GM23338 (cell line): ENCODE results near the gene UGGT2. TPM values are rescaled to one million over a fixed set of nuclear protein-coding genes. Genes with fewer than 3 reads are reported as not detected.
A peak's percentile ranks its signal among the peaks of the same experiment; 100 is the strongest.

ENCODE experiments used
- ATAC-seq: fragments of 200-7000 bp; cut with Tn5 transposase; 3 replicates; pipeline ENCODE4 v1.9.1; 2020
- DNase-seq: peaks from one replicate; pipeline ENCODE4 v3.0.0-alpha.2; 2015; ENCODE audit warnings: low spot score
- H2AFZ ChIP-seq: fragments of 200-600 bp; sonication (generic); 2 replicates; pipeline ENCODE4 v1.8.0; 2016; ENCODE audit warnings: antibody characterized with exemption, mild to moderate bottlenecking, moderate library complexity
- H3F3A ChIP-seq: fragments of 200-600 bp; sonication (generic); replicated peaks from 2 replicates; pipeline ENCODE4 v1.8.0; 2017; ENCODE audit warnings: antibody characterized with exemption, mixed run types, low read depth
- H3K27ac ChIP-seq: fragments of 200-600 bp; sonication (generic); 2 replicates; pipeline ENCODE4 v1.6.1; 2016; ENCODE audit warnings: low read depth
- H3K27me3 ChIP-seq: fragments of 200-600 bp; sonication (generic); 2 replicates; pipeline ENCODE4 v1.8.0; 2016; ENCODE audit warnings: mild to moderate bottlenecking, mixed run types, moderate library complexity; ENCODE audit not compliant: insufficient read depth
- H3K36me3 ChIP-seq: fragments of 200-600 bp; sonication (generic); 2 replicates; pipeline ENCODE4 v1.8.0; 2016; ENCODE audit warnings: mild to moderate bottlenecking; ENCODE audit not compliant: insufficient read depth
- H3K4me1 ChIP-seq: fragments of 200-600 bp; sonication (generic); 2 replicates; pipeline ENCODE4 v1.8.0; 2016; ENCODE audit warnings: mild to moderate bottlenecking, moderate library complexity; ENCODE audit not compliant: insufficient read depth
- H3K4me2 ChIP-seq: fragments of 200-600 bp; sonication (generic); 2 replicates; pipeline ENCODE4 v1.7.1; 2017; ENCODE audit warnings: mixed run types
- H3K4me3 ChIP-seq: fragments of 200-600 bp; sonication (generic); 2 replicates; pipeline ENCODE4 v1.6.1; 2016; ENCODE audit warnings: mixed run types
- H3K79me2 ChIP-seq: fragments of 200-600 bp; sonication (generic); replicated peaks from 2 replicates; pipeline ENCODE4 v1.8.0; 2017; ENCODE audit warnings: mild to moderate bottlenecking; ENCODE audit not compliant: insufficient read depth
- H3K9me2 ChIP-seq: fragments of 200-600 bp; sonication (generic); 2 replicates; pipeline ENCODE4 v1.8.0; 2017; ENCODE audit not compliant: insufficient read depth
- H4K20me1 ChIP-seq: fragments of 200-600 bp; sonication (generic); replicated peaks from 2 replicates; pipeline ENCODE4 v1.8.0; 2017; ENCODE audit warnings: mild to moderate bottlenecking; ENCODE audit not compliant: insufficient read depth
- H3K27ac Mint-ChIP-seq: 2 replicates; pipeline ENCODE4 v1.8.0; 2020; ENCODE audit warnings: inconsistent platforms, mild to moderate bottlenecking, moderate library complexity, mixed read lengths
- H3K27me3 Mint-ChIP-seq: 3 replicates; pipeline ENCODE4 v1.8.0; 2022; ENCODE audit warnings: low read depth, mild to moderate bottlenecking, moderate library complexity, mixed read lengths, inconsistent platforms; ENCODE audit not compliant: insufficient read depth, poor library complexity
- H3K36me3 Mint-ChIP-seq: 3 replicates; pipeline ENCODE4 v1.8.0; 2021; ENCODE audit warnings: low read depth, mild to moderate bottlenecking, inconsistent platforms, moderate library complexity, mixed read lengths
- H3K4me1 Mint-ChIP-seq: 3 replicates; pipeline ENCODE4 v1.8.0; 2020; ENCODE audit warnings: mild to moderate bottlenecking, inconsistent platforms, mixed read lengths
- H3K4me3 Mint-ChIP-seq: 3 replicates; pipeline ENCODE4 v1.8.0; 2021; ENCODE audit warnings: moderate library complexity, mild to moderate bottlenecking, inconsistent platforms, mixed read lengths
- H3K9me3 Mint-ChIP-seq: 3 replicates; pipeline ENCODE4 v1.8.0; 2020; ENCODE audit warnings: moderate library complexity, mild to moderate bottlenecking, inconsistent platforms, mixed read lengths
- CREB1 ChIP-seq: fragments of 250-450 bp; sonication (Bioruptor Pico); IDR thresholded peaks from 2 replicates; pipeline ENCODE4 v1.5.0; 2020; ENCODE audit warnings: low read depth, mild to moderate bottlenecking, moderate library complexity
- EZH2phosphoT487 ChIP-seq: fragments of 200-600 bp; sonication (generic); IDR thresholded peaks from one replicate; pipeline ENCODE4 v1.8.1; 2018; ENCODE audit warnings: antibody characterized with exemption; ENCODE audit not compliant: unreplicated experiment
- POLR2AphosphoS5 ChIP-seq: IDR thresholded peaks from 2 replicates; pipeline ENCODE4 v1.6.1; 2016; ENCODE audit warnings: antibody characterized with exemption, low read depth
- polyA plus RNA-seq: library from polyadenylated mRNA; unstranded; fragments of >200 nt; fragmentation: Nextera tagmentation; extraction: Ambion mirVana; gene quantifications from 2 replicates; pipeline ENCODE4 v1.2.1, GENCODE V29; 2016
- total RNA-seq: library from RNA; depleted of rRNA; stranded (reverse); fragments of >200 nt; shearing (Covaris generic); gene quantifications from 2 replicates; pipeline ENCODE4 v1.2.3, GENCODE V29; 2014
- TF ChIP-seq, protein P1 (sequence below), 2 experiments: fragments of 200-600 bp in 1 of 2; sonication (generic) in 1 of 2; conservative IDR thresholded peaks; 2 replicates each; pipeline versions ENCODE4 v1.5.1 to v1.6.1; 2016 to 2017; ENCODE audit warnings: antibody characterized with exemption in 2 of 2, low read depth in 2 of 2, mild to moderate bottlenecking in 2 of 2, moderate library complexity in 1 of 2
- TF ChIP-seq, protein P2 (sequence below): IDR thresholded peaks from one replicate; pipeline ENCODE4 v1.6.1; 2018; ENCODE audit warnings: antibody characterized with exemption; ENCODE audit not compliant: unreplicated experiment
- TF ChIP-seq, protein P3 (sequence below): fragments of 250-450 bp; sonication (Bioruptor Pico); IDR thresholded peaks from 2 replicates; pipeline ENCODE4 v1.5.0; 2020; ENCODE audit warnings: mild to moderate bottlenecking, moderate library complexity

UGGT2 gene
- total and polyA plus RNA-seq, 2 experiments from 2014 or later = 44.0 to 60.5 TPM

- H3K4me1 ChIP-seq = no peaks in the 10 kb centered on the region
- TF ChIP-seq, protein P1, sequence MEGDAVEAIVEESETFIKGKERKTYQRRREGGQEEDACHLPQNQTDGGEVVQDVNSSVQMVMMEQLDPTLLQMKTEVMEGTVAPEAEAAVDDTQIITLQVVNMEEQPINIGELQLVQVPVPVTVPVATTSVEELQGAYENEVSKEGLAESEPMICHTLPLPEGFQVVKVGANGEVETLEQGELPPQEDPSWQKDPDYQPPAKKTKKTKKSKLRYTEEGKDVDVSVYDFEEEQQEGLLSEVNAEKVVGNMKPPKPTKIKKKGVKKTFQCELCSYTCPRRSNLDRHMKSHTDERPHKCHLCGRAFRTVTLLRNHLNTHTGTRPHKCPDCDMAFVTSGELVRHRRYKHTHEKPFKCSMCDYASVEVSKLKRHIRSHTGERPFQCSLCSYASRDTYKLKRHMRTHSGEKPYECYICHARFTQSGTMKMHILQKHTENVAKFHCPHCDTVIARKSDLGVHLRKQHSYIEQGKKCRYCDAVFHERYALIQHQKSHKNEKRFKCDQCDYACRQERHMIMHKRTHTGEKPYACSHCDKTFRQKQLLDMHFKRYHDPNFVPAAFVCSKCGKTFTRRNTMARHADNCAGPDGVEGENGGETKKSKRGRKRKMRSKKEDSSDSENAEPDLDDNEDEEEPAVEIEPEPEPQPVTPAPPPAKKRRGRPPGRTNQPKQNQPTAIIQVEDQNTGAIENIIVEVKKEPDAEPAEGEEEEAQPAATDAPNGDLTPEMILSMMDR (conservative IDR thresholded peaks at IDR 0.05; ENCODE audit: low read depth in 2 of 2) = no peak
- TF ChIP-seq, protein P2, sequence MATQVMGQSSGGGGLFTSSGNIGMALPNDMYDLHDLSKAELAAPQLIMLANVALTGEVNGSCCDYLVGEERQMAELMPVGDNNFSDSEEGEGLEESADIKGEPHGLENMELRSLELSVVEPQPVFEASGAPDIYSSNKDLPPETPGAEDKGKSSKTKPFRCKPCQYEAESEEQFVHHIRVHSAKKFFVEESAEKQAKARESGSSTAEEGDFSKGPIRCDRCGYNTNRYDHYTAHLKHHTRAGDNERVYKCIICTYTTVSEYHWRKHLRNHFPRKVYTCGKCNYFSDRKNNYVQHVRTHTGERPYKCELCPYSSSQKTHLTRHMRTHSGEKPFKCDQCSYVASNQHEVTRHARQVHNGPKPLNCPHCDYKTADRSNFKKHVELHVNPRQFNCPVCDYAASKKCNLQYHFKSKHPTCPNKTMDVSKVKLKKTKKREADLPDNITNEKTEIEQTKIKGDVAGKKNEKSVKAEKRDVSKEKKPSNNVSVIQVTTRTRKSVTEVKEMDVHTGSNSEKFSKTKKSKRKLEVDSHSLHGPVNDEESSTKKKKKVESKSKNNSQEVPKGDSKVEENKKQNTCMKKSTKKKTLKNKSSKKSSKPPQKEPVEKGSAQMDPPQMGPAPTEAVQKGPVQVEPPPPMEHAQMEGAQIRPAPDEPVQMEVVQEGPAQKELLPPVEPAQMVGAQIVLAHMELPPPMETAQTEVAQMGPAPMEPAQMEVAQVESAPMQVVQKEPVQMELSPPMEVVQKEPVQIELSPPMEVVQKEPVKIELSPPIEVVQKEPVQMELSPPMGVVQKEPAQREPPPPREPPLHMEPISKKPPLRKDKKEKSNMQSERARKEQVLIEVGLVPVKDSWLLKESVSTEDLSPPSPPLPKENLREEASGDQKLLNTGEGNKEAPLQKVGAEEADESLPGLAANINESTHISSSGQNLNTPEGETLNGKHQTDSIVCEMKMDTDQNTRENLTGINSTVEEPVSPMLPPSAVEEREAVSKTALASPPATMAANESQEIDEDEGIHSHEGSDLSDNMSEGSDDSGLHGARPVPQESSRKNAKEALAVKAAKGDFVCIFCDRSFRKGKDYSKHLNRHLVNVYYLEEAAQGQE = no peak
- no peak overlapping the region for H3K27ac ChIP-seq
- H3K36me3 Mint-ChIP-seq = no peaks in the 10 kb centered on the region
- peaks cover 7% of the 10 kb centered on the region; the same call in 1 of the 2 replicates for H3K9me2 ChIP-seq
- DNase-seq (no peak), ATAC-seq (no peak)
- H3K79me2 ChIP-seq = no peaks in the 10 kb centered on the region
- H3K4me1 Mint-ChIP-seq = peaks cover 4% of the 10 kb centered on the region
- H3K27me3 Mint-ChIP-seq = peaks cover 2% of the 10 kb centered on the region
- H3K4me3 ChIP-seq = no peak overlapping the region
- no peak overlapping the region for H3K4me3 Mint-ChIP-seq
- no peak overlapping the region for H2AFZ ChIP-seq
- no peak overlapping the region for H3K4me2 ChIP-seq
- no peaks in the 10 kb centered on the region for H3K36me3 ChIP-seq
- no peaks in the 10 kb centered on the region for H3K27me3 ChIP-seq
- H3K9me3 Mint-ChIP-seq = no peaks in the 10 kb centered on the region
- H3K27ac Mint-ChIP-seq = no peak overlapping the region
- no peaks in the 10 kb centered on the region for H3F3A ChIP-seq
- no peaks in the 10 kb centered on the region for H4K20me1 ChIP-seq
Measured at GRCh38 chr13:96071504-96071903, 18.3 kb upstream of the UGGT2 start.

GRCh38 chr13:96068729-96069128 is 15.5 kb upstream of the UGGT2 start:
- peak overlapping the region; percentile 59; the same call in 1 of the 2 replicates for H2AFZ ChIP-seq
- H3K4me3 ChIP-seq = no peak overlapping the region
- H3K4me3 Mint-ChIP-seq = no peak overlapping the region
- H3K4me2 ChIP-seq = no peak overlapping the region
- no peak overlapping the region for H3K27ac ChIP-seq
- H3F3A ChIP-seq = no peaks in the 10 kb centered on the region
- H3K27me3 ChIP-seq = no peaks in the 10 kb centered on the region
- H3K27ac Mint-ChIP-seq = no peak overlapping the region
- peaks cover 7% of the 10 kb centered on the region; the same call in 1 of the 2 replicates for H3K9me2 ChIP-seq
- no peaks in the 10 kb centered on the region for H3K36me3 Mint-ChIP-seq
- DNase-seq (no peak), ATAC-seq (no peak)
- peaks cover 4% of the 10 kb centered on the region for H3K4me1 Mint-ChIP-seq
- no peaks in the 10 kb centered on the region for H3K36me3 ChIP-seq
- H3K9me3 Mint-ChIP-seq = no peaks in the 10 kb centered on the region
- no peaks in the 10 kb centered on the region for H3K4me1 ChIP-seq
- no peaks in the 10 kb centered on the region for H3K79me2 ChIP-seq
- H4K20me1 ChIP-seq = no peaks in the 10 kb centered on the region
- peaks cover 2% of the 10 kb centered on the region for H3K27me3 Mint-ChIP-seq
- TF ChIP-seq CREB1 (CRISPR knock-in tag) (no peak), POLR2AphosphoS5 (no peak), EZH2phosphoT487 (no peak)
- TF ChIP-seq, protein P3, sequence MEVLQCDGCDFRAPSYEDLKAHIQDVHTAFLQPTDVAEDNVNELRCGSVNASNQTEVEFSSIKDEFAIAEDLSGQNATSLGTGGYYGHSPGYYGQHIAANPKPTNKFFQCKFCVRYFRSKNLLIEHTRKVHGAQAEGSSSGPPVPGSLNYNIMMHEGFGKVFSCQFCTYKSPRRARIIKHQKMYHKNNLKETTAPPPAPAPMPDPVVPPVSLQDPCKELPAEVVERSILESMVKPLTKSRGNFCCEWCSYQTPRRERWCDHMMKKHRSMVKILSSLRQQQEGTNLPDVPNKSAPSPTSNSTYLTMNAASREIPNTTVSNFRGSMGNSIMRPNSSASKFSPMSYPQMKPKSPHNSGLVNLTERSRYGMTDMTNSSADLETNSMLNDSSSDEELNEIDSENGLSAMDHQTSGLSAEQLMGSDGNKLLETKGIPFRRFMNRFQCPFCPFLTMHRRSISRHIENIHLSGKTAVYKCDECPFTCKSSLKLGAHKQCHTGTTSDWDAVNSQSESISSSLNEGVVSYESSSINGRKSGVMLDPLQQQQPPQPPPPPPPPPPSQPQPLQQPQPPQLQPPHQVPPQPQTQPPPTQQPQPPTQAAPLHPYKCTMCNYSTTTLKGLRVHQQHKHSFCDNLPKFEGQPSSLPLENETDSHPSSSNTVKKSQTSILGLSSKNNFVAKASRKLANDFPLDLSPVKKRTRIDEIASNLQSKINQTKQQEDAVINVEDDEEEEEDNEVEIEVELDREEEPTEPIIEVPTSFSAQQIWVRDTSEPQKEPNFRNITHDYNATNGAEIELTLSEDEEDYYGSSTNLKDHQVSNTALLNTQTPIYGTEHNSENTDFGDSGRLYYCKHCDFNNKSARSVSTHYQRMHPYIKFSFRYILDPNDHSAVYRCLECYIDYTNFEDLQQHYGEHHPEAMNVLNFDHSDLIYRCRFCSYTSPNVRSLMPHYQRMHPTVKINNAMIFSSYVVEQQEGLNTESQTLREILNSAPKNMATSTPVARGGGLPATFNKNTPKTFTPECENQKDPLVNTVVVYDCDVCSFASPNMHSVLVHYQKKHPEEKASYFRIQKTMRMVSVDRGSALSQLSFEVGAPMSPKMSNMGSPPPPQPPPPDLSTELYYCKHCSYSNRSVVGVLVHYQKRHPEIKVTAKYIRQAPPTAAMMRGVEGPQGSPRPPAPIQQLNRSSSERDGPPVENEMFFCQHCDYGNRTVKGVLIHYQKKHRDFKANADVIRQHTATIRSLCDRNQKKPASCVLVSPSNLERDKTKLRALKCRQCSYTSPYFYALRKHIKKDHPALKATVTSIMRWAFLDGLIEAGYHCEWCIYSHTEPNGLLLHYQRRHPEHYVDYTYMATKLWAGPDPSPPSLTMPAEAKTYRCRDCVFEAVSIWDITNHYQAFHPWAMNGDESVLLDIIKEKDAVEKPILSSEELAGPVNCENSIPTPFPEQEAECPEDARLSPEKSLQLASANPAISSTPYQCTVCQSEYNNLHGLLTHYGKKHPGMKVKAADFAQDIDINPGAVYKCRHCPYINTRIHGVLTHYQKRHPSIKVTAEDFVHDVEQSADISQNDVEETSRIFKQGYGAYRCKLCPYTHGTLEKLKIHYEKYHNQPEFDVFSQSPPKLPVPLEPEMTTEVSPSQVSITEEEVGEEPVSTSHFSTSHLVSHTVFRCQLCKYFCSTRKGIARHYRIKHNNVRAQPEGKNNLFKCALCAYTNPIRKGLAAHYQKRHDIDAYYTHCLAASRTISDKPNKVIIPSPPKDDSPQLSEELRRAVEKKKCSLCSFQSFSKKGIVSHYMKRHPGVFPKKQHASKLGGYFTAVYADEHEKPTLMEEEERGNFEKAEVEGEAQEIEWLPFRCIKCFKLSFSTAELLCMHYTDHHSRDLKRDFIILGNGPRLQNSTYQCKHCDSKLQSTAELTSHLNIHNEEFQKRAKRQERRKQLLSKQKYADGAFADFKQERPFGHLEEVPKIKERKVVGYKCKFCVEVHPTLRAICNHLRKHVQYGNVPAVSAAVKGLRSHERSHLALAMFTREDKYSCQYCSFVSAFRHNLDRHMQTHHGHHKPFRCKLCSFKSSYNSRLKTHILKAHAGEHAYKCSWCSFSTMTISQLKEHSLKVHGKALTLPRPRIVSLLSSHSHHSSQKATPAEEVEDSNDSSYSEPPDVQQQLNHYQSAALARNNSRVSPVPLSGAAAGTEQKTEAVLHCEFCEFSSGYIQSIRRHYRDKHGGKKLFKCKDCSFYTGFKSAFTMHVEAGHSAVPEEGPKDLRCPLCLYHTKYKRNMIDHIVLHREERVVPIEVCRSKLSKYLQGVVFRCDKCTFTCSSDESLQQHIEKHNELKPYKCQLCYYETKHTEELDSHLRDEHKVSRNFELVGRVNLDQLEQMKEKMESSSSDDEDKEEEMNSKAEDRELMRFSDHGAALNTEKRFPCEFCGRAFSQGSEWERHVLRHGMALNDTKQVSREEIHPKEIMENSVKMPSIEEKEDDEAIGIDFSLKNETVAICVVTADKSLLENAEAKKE (CRISPR knock-in tag) = no peak
- TF ChIP-seq, protein P1 (conservative IDR thresholded peaks at IDR 0.05; ENCODE audit: low read depth in 2 of 2) = no peak
